Measurements from ENCODE around the gene ADARB1. TPM values are rescaled to one million over a fixed set of nuclear protein-coding genes. Genes with fewer than 3 reads are reported as not detected.

The ADARB1 gene
- total RNA-seq, 1 experiment from 2014 or later: 5.0 TPM

- in situ Hi-C loops (cut with HindIII; ENCODE audit: low pct_unique_long_range_greater_than_20kb, low sequenced_read_pairs): no loop called here
- no peak for DNase-seq (ENCODE audit: low read depth)
These were observed 108.6 kb downstream of the ADARB1 start for GRCh38 chr21:45182958-45183357.

GRCh38 chr21:45183852-45184251 is 109.5 kb downstream of the ADARB1 start:
- in situ Hi-C loops (cut with HindIII; ENCODE audit: low pct_unique_long_range_greater_than_20kb, low sequenced_read_pairs): no loop called here

GRCh38 chr21:45184869-45185268 is 110.5 kb downstream of the ADARB1 start:
- no peak for DNase-seq (ENCODE audit: low read depth)
- in situ Hi-C loops (cut with HindIII; ENCODE audit: low pct_unique_long_range_greater_than_20kb, low sequenced_read_pairs): no loop called here

More at GRCh38 chr21:45183852-45184251, 109.5 kb downstream of the ADARB1 start:
- no peak for DNase-seq (ENCODE audit: low read depth)

DNA sequence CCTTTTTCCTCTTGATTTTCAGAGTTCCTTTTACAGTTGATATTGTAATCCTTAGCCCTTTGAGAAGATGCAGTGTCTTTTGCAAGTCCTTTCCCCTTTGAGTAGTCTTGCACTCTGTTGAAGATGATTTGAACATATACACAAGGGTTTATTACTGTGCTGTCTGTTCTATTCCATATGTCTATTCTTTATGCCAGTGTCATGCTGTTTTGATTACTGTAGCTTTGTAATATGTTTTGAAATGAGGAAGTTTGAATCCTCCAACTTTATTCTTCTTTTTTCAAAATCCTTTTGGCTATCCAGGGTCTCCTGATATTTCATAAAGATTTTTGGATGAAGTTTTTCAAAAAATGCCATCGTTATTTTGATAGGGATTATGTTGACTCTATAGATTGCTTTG is 112.3 kb downstream of the ADARB1 start:
- in situ Hi-C loops (cut with HindIII; ENCODE audit: low pct_unique_long_range_greater_than_20kb, low sequenced_read_pairs): no loop called here
- DNase-seq (ENCODE audit: low read depth): no peak

- DNase-seq (ENCODE audit: low read depth): no peak
- in situ Hi-C loops (cut with HindIII; ENCODE audit: low pct_unique_long_range_greater_than_20kb, low sequenced_read_pairs): no loop called here
These were observed 113.3 kb downstream of the ADARB1 start for GRCh38 chr21:45187646-45188045.

DNA sequence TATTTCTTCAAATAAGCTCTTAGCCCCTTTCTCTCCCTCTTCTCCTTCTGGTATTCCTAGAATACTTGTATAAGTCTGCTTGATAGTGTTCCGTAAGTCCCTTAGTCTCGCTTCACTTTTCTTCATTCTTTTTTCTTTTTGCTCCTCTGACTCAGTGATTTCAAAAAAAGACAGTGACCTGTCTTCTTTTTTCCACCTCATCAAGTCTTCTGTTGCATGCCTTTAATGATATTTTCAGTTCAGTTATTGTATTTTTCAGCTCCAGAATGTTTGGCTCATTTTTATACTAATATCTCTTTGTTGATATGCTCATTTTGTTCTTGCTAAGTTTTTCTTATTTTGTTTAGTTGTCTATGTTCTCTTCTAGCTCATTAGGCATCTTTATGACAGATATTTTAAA is 115.6 kb downstream of the ADARB1 start:
- in situ Hi-C loops (cut with HindIII; ENCODE audit: low pct_unique_long_range_greater_than_20kb, low sequenced_read_pairs): no loop called here
- peak; percentile 6 for DNase-seq (ENCODE audit: low read depth)

DNA sequence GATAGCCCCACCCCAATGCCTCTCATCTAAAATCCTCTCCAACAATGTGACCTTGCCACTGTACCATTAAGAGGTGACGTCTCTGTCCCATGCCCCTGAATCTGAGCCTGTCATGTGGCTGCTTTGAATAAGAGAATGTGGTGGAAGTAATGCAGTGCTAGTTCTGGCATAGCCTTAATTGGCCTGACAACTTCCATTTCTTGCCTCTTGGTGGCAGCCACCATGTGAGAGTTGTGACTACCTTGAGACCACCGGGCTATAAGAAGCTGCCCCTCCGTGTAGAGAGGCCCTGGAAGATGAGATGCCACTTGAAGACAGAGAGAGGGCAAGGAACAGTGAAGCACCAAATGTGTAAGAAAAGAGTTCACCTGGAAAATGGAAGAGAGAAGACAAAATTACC is 118.0 kb downstream of the ADARB1 start:
- in situ Hi-C loops (cut with HindIII; ENCODE audit: low pct_unique_long_range_greater_than_20kb, low sequenced_read_pairs): no loop called here
- DNase-seq (ENCODE audit: low read depth): no peak

DNA sequence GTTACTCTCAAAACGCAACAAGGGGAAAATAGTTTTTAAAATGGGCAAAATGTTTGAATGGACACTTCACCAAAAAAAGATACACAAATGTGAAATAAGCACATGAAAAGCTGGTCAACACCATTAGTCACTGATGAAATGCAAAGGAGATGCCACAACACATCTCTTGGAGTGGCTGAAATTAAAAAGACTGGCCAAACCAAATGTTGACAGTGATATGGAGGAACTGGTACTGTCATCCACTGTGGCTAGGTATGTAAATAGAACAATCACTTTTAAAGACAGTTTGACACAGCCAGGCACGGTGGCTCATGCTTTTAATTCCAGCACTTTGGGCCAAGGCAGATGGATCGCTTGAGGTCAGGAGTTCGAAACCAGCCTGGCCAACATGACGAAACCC is 122.2 kb downstream of the ADARB1 start:
- in situ Hi-C loops (cut with HindIII; ENCODE audit: low pct_unique_long_range_greater_than_20kb, low sequenced_read_pairs): no loop called here

GRCh38 chr21:45199201-45199600 is 124.8 kb downstream of the ADARB1 start:
- in situ Hi-C loops (cut with HindIII; ENCODE audit: low pct_unique_long_range_greater_than_20kb, low sequenced_read_pairs): no loop called here
- DNase-seq (ENCODE audit: low read depth): no peak

More for the DNA sequence above, 122.2 kb downstream of the ADARB1 start:
- DNase-seq (ENCODE audit: low read depth): no peak

- no peak for DNase-seq (ENCODE audit: low read depth)
- in situ Hi-C loops (cut with HindIII; ENCODE audit: low pct_unique_long_range_greater_than_20kb, low sequenced_read_pairs): no loop called here
These were observed 125.7 kb downstream of the ADARB1 start for GRCh38 chr21:45200031-45200430.

DNA sequence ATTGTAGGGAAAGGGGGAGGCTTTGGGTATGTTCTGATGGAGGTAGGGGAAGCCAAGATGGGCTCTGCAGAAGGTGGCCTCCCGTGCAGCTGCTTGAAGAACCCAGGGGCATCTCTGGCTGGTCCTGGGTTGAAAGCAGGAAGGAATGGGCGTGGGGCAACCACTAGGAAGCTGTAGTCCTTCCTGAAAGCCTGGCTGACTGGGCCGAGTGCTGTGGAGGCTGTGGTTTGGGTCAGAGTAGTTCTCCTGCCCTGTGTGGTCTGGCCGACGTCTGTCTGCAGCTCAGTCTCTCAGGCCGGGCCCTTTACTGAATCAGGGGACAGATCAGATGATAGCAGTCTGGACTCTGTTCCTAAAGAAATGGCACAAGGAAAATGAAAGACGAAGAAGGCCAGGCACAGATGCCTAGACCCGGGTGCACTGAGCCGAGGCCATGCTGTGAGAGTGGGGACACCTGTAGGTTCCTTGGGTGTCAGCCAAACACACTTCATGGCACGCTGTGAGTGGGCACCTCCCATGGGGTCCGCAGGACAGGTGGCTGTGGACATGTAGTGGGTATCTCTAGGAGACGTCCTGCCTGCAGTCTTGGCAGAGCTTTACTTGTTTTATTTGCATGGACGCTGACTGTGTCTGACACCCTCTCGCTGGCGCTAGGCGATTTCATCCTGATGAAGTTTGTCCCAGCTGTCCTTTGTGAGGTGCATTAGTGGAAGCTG is 126.4 kb downstream of the ADARB1 start:
- in situ Hi-C loops (cut with HindIII; ENCODE audit: low pct_unique_long_range_greater_than_20kb, low sequenced_read_pairs): no loop called here
- no peak for DNase-seq (ENCODE audit: low read depth)

- DNase-seq (ENCODE audit: low read depth): no peak
- in situ Hi-C loops (cut with HindIII; ENCODE audit: low pct_unique_long_range_greater_than_20kb, low sequenced_read_pairs): no loop called here
These were observed 128.0 kb downstream of the ADARB1 start for GRCh38 chr21:45202344-45202743.

DNA sequence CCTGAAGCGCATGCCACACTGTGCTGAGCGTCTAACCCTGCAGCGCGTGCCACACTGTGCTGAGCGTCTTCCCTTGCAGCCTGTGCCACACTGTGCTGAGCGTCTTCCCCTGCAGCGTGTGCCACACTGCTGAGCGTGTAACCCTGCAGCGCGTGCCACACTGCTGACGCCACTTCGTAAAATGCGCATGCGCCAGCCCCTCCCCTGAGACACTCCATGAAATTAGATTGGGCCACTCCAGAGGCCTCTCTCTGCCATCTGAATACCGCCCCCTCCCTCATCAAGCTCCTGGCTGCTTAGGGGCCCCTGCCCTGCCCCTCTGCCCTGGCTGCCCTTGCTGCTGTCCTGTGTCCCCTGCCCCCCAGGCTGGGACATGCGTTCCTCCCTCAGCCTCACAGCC is 128.5 kb downstream of the ADARB1 start:
- no peak for DNase-seq (ENCODE audit: low read depth)
- in situ Hi-C loops (cut with HindIII; ENCODE audit: low pct_unique_long_range_greater_than_20kb, low sequenced_read_pairs): no loop called here

- in situ Hi-C loops (cut with HindIII; ENCODE audit: low pct_unique_long_range_greater_than_20kb, low sequenced_read_pairs): no loop called here
- DNase-seq (ENCODE audit: low read depth): no peak
These were observed 129.6 kb downstream of the ADARB1 start for GRCh38 chr21:45203983-45204382.

DNA sequence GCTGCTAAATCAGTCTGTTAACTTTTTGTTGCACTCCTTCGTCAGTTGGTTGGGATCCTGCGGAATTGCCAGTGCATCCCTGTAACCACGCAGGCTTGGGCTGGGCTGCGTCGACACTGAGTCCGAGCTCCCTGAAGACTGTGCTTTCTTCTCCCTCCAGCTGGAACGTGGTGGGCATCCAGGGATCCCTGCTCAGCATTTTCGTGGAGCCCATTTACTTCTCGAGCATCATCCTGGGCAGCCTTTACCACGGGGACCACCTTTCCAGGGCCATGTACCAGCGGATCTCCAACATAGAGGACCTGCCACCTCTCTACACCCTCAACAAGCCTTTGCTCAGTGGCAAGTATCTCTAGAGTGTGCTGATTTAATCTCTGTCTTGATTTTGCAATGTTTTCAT is 130.0 kb downstream of the ADARB1 start:
- in situ Hi-C loops (cut with HindIII; ENCODE audit: low pct_unique_long_range_greater_than_20kb, low sequenced_read_pairs): no loop called here
- no peak for DNase-seq (ENCODE audit: low read depth)

DNA sequence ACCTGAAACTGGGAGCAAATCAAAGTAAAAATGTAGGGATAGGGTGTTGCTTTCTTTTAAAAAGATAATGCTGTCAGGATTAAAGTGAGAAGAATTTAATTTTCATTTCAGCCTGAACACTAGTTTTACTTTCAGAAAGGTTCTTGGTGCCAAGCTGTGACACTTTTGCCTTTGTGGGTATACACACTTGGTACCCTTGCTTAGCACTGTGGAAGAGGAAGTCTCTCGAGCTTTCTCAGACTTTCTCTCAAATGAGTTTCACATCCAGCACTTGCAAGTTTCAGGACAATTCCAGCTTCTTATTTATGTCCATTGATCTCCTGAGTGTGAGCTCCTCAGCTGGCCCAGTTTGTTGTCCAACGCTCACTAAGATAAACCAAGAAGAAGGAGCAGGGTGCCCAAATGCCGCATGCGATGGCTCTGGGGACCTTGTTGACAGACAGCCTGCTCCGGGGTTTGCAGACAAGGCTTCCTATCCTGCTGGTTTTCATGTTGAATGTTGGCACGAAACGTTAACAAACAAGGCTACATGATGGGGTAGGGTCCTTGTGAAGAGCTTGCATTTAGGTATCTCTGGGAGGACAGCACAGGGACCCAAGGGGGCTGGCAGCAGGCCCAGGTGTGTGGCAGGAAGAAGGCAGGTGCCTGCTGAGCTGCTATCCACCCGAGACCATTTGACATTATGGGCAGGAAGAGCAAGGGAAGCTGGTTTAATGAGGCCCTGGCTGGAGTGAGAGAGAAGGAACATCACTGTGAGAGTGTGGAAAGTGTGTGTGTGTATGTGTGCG is 133.7 kb downstream of the ADARB1 start:
- no peak for DNase-seq (ENCODE audit: low read depth)
- in situ Hi-C loops (cut with HindIII; ENCODE audit: low pct_unique_long_range_greater_than_20kb, low sequenced_read_pairs): no loop called here

DNA sequence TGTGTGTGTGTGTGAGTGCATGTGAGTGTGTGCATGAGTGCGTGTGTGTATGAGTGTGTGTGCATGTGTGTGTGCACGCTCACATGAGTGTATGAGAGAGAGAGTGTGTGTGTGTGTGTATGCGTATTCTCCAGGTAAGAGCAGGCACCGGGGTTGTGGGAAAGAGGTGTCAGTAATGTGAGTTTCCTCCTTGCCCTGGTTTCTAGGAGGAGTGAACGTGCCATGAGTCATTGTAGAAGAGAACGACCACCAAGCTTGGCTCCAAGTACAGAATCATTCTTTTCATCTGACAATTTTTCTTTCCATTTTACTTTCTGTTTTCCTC is 134.2 kb downstream of the ADARB1 start:
- DNase-seq (ENCODE audit: low read depth): no peak
- in situ Hi-C loops (cut with HindIII; ENCODE audit: low pct_unique_long_range_greater_than_20kb, low sequenced_read_pairs): no loop called here

DNA sequence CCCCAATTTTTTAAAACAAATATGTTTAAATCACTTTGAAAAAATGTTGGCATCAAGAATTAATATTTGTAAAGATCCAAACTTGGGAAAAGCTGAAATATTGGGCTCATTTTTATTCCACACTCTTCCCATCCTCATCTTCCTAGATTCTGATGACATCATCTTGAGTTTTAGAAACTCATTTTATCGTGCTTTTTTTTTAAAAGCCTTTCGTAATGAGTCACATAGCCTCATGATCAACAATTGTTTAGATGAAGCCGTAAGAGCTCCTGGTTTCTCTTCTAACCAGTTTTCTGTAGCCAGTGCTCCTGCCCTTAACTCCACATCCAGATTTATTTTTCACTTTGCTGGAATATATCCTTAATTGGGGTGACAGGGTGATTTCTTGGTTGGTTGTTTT is 134.7 kb downstream of the ADARB1 start:
- in situ Hi-C loops (cut with HindIII; ENCODE audit: low pct_unique_long_range_greater_than_20kb, low sequenced_read_pairs): no loop called here
- DNase-seq (ENCODE audit: low read depth): no peak

GRCh38 chr21:45209685-45210284 is 135.4 kb downstream of the ADARB1 start:
- in situ Hi-C loops (cut with HindIII; ENCODE audit: low pct_unique_long_range_greater_than_20kb, low sequenced_read_pairs): no loop called here
- DNase-seq (ENCODE audit: low read depth): no peak
